CD4-positive, alpha-beta T cell (primary cell): ENCODE results near the gene PEX19. TPM values are rescaled to one million over a fixed set of nuclear protein-coding genes. Genes with fewer than 3 reads are reported as not detected.

Experiments used
- ATAC-seq: fragments of 200-7000 bp; cut with Tn5 transposase; one replicate; pipeline ENCODE4 v1.10.0; 2022; ENCODE audit warnings: mild to moderate bottlenecking; ENCODE audit not compliant: poor library complexity
- CTCF ChIA-PET: fragments of 350-600 bp; sonication (Branson Sonifier 250); formaldehyde crosslinking; loops from one replicate; lab custom pipeline; 2021; ENCODE audit warnings: antibody characterized with exemption, inconsistent platforms; lab: Charles Lee
- POLR2A ChIA-PET: fragments of 350-600 bp; sonication (Branson Sonifier 250); formaldehyde crosslinking; loops from one replicate; lab custom pipeline; 2021; ENCODE audit warnings: antibody characterized with exemption, inconsistent platforms; lab: Charles Lee
- DNase-seq, 14 experiments: peaks; one replicate each; pipeline ENCODE4 v3.0.0-alpha.2; 2013 to 2020; ENCODE audit warnings: mixed read lengths in 2 of 14
- H3K27ac ChIP-seq, 2 donors: one replicate each; pipeline versions ENCODE4 v1.5.1 to v1.7.0; 2013; ENCODE audit warnings: low read length in 2 of 2, low read depth in 1 of 2, mild to moderate bottlenecking in 1 of 2
- H3K27me3 ChIP-seq, 2 experiments: 1 replicate in 1 of 2; 2 replicates in 1 of 2; pipeline versions ENCODE4 v1.6.1 to v1.7.0; 2013; ENCODE audit warnings: low read length in 2 of 2, control low read depth in 1 of 2, mild to moderate bottlenecking in 1 of 2, moderate library complexity in 1 of 2; ENCODE audit not compliant: insufficient read depth in 2 of 2, control insufficient read depth in 1 of 2
- H3K36me3 ChIP-seq: one replicate; pipeline ENCODE4 v1.6.1; 2013; ENCODE audit warnings: low read length, control low read depth; ENCODE audit not compliant: insufficient read depth
- H3K4me1 ChIP-seq: one replicate; pipeline ENCODE4 v1.6.1; 2013; ENCODE audit warnings: low read length, control low read depth; ENCODE audit not compliant: insufficient read depth
- H3K4me3 ChIP-seq: one replicate; pipeline ENCODE4 v1.5.1; 2013; ENCODE audit warnings: mild to moderate bottlenecking, low read length, moderate library complexity
- H3K9me3 ChIP-seq, 2 experiments: 1 replicate in 1 of 2; 2 replicates in 1 of 2; pipeline versions ENCODE4 v1.6.1 to v1.7.0; 2013; ENCODE audit warnings: low read length in 2 of 2, mild to moderate bottlenecking in 2 of 2, control low read depth in 1 of 2, moderate library complexity in 1 of 2; ENCODE audit not compliant: control insufficient read depth in 1 of 2, insufficient read depth in 1 of 2
- H3K27ac Mint-ChIP-seq: one replicate; pipeline ENCODE4 v1.8.0; 2020; ENCODE audit warnings: mixed read lengths
- H3K27me3 Mint-ChIP-seq: one replicate; pipeline ENCODE4 v1.8.0; 2021; ENCODE audit warnings: mixed read lengths
- H3K36me3 Mint-ChIP-seq: one replicate; pipeline ENCODE4 v1.8.0; 2021; ENCODE audit warnings: low read depth, mixed read lengths
- H3K4me1 Mint-ChIP-seq: one replicate; pipeline ENCODE4 v1.8.0; 2021; ENCODE audit warnings: low read depth, mixed read lengths
- H3K4me3 Mint-ChIP-seq: one replicate; pipeline ENCODE4 v1.8.0; 2020; ENCODE audit warnings: mild to moderate bottlenecking, mixed read lengths
- H3K9me3 Mint-ChIP-seq: one replicate; pipeline ENCODE4 v1.8.0; 2020; ENCODE audit warnings: mixed read lengths
- intact Hi-C, 2 experiments: fragments of 100-400 bp; cut with DNase I in 1 of 2; cut with micrococcal nuclease in 1 of 2; formaldehyde crosslinking; loops; one replicate each; pipeline versions ENCODE4 v1.15.1 to v1.9.0; 2023 to 2025; cut with DNase I, micrococcal nuclease
- total RNA-seq, 174 experiments: library from RNA in 2 of 174; stranded (reverse) in 2 of 174; gene quantifications; one replicate each; pipeline ENCODE4 v1.2.3 and lab custom pipeline; 2021 to 2026
- TF ChIP-seq, protein P1 (sequence below): fragments of 200-600 bp; IDR thresholded peaks from one replicate; pipeline ENCODE4 v1.8.0; 2022; ENCODE audit warnings: antibody characterized with exemption, mild to moderate bottlenecking

The PEX19 gene
- total RNA-seq, 2 experiments from 2014 or later: 32.0 to 33.4 TPM

DNA sequence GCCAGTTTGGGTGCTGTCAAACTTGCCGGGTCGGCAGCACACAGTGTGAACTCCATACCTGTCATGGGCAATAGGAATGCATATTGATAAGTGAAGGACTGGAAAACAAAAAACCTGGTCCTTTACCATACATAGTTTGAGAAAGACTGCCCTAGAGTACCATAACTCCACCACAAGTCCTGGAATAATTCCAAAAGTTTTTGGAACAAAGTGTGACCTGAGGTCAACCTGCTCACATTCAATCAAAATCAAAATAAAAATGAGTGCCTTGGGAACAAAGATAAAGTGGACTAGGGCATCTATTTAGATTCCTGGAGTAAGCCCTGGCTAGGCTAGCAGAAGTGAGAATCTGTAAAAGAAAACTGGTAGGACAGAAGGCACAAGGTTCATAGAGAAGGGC, 7.6 kb downstream of the PEX19 start:
- no peaks in the 10 kb centered on the region for H3K27me3 Mint-ChIP-seq
- intact Hi-C loops: no loop called here
- no peak overlapping the region for H3K27ac Mint-ChIP-seq
- TF ChIP-seq, protein P1, sequence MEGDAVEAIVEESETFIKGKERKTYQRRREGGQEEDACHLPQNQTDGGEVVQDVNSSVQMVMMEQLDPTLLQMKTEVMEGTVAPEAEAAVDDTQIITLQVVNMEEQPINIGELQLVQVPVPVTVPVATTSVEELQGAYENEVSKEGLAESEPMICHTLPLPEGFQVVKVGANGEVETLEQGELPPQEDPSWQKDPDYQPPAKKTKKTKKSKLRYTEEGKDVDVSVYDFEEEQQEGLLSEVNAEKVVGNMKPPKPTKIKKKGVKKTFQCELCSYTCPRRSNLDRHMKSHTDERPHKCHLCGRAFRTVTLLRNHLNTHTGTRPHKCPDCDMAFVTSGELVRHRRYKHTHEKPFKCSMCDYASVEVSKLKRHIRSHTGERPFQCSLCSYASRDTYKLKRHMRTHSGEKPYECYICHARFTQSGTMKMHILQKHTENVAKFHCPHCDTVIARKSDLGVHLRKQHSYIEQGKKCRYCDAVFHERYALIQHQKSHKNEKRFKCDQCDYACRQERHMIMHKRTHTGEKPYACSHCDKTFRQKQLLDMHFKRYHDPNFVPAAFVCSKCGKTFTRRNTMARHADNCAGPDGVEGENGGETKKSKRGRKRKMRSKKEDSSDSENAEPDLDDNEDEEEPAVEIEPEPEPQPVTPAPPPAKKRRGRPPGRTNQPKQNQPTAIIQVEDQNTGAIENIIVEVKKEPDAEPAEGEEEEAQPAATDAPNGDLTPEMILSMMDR: no peak
- no peak overlapping the region for H3K4me3 Mint-ChIP-seq
- H3K27ac ChIP-seq: no peak overlapping the region
- CTCF ChIA-PET: interaction anchor here (1.0 to 2.0 kb wide), 2 partner anchors 12 to 14 kb away, joined by 3 to 7 read pairs; no protein-coding TSS in a partner anchor
- ATAC-seq (no peak), DNase-seq (no peak)
- H3K36me3 ChIP-seq: peaks cover 50% of the 10 kb centered on the region
- no peaks in the 10 kb centered on the region for H3K27me3 ChIP-seq
- POLR2A ChIA-PET: interaction anchor here (4.2 kb wide), 1 partner anchor 15 kb away, joined by 19 read pairs; the partner anchor contains the start of gene DCAF8
- H3K9me3 Mint-ChIP-seq: no peaks in the 10 kb centered on the region
- H3K9me3 ChIP-seq: no peaks in the 10 kb centered on the region
- H3K4me1 Mint-ChIP-seq: peaks cover under 1% of the 10 kb centered on the region
- no peaks in the 10 kb centered on the region for H3K4me1 ChIP-seq
- H3K4me3 ChIP-seq: no peak overlapping the region
- H3K36me3 Mint-ChIP-seq: peaks cover 61% of the 10 kb centered on the region

DNA sequence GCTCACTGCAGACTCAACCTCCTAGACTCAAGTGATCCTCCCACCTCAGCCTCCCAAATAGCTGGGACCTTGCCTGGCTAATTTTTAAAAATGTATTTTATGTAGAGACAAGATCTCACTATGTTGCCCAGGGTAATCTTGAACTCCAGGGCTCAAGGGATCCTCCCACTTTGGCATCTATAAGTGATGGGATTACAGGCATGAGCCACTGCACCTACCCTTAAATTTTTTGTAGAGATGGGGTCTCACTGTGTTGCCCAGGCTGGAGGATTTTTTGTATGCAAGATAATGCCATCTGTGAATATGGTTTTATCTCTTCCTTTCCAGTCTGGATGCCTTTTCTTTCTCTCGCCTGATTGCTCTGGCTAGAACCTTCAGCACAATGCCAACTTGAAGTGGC, 13.9 kb downstream of the PEX19 start:
- DNase-seq (no peak), ATAC-seq (no peak)
- Mint-ChIP-seq H3K36me3 (peaks cover under 1% of the 10 kb centered on the region), H3K4me3 (no peak overlapping the region), H3K27ac (no peak overlapping the region), H3K4me1 (no peaks in the 10 kb centered on the region), H3K9me3 (no peaks in the 10 kb centered on the region), H3K27me3 (no peaks in the 10 kb centered on the region)
- no peaks in the 10 kb centered on the region for H3K27me3 ChIP-seq
- intact Hi-C loops: no loop called here
- no peaks in the 10 kb centered on the region for H3K9me3 ChIP-seq
- H3K4me1 ChIP-seq: no peaks in the 10 kb centered on the region
- CTCF ChIA-PET: no interaction called here
- POLR2A ChIA-PET: interaction anchor here (1.1 kb wide), 1 partner anchor 8 kb away, joined by 3 read pairs; the partner anchor contains the start of gene DCAF8
- H3K27ac ChIP-seq: no peak overlapping the region
- H3K36me3 ChIP-seq: no peaks in the 10 kb centered on the region
- TF ChIP-seq, protein P1: no peak
- H3K4me3 ChIP-seq: no peak overlapping the region

DNA sequence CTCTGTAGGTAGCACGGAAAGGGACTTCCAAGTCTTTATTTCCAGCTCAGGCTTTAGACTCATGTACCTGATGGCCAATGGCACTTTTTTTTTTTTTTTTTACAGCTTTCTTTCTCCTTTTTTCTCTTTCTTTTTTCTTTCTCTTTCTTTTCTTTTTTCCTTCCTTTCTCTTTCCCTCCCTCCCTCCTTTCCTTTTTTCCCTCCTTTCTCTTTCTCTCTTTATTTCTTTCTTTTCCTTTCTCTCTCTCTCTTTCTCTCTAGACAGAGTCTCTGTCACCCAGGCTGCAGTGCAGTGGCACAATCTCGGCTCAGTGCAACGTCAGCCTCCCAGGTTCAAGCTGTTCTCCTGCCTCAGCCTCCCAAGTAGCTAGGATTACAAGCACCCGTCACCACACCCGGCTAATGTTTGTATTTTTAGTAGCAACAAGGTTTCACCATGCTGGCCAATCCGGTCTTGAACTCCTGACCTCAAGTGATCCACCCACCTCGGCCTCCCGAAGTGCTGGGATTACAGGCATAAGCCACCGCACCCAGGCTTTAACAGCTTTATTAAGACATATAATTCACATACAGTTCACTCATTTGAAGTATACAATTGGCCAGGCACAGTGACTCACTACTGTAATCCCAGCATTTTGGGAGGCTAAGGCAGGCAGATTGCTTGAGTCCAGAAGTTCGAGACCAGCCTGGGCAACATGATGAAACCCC, 17.5 kb downstream of the PEX19 start:
- TF ChIP-seq, protein P1: no peak
- no peaks in the 10 kb centered on the region for H3K36me3 ChIP-seq
- ATAC-seq (no peak), DNase-seq (no peak)
- Mint-ChIP-seq H3K4me1 (peaks cover 13% of the 10 kb centered on the region), H3K9me3 (no peaks in the 10 kb centered on the region), H3K27ac (no peak overlapping the region), H3K36me3 (peaks cover 2% of the 10 kb centered on the region), H3K4me3 (no peak overlapping the region), H3K27me3 (no peaks in the 10 kb centered on the region)
- CTCF ChIA-PET: interaction anchor here (1.5 kb wide), 1 partner anchor 24 kb away, joined by 3 read pairs; no protein-coding TSS in a partner anchor
- H3K27ac ChIP-seq: no peak overlapping the region
- H3K9me3 ChIP-seq: no peaks in the 10 kb centered on the region
- peaks cover 10% of the 10 kb centered on the region for H3K4me1 ChIP-seq
- H3K4me3 ChIP-seq: no peak overlapping the region
- H3K27me3 ChIP-seq: no peaks in the 10 kb centered on the region
- intact Hi-C loops: no loop called here
- POLR2A ChIA-PET: no interaction called here
